BJ (cell line): ENCODE results near the gene IGSF8. TPM values are rescaled to one million over a fixed set of nuclear protein-coding genes. Genes with fewer than 3 reads are reported as not detected.

Experiments used
- CTCF ChIA-PET: fragments of 350-600 bp; formaldehyde crosslinking; extraction: SDS; loops from one replicate; lab custom pipeline; 2021; ENCODE audit warnings: antibody characterized with exemption, inconsistent platforms; lab: Yijun Ruan, JAX
- POLR2A ChIA-PET: fragments of 300-600 bp; sonication (Branson Sonifier 250); formaldehyde crosslinking; extraction: SDS; loops from one replicate; lab custom pipeline; 2021; ENCODE audit warnings: antibody characterized with exemption; lab: Charles Lee
- DNase-seq: peaks from one replicate; pipeline ENCODE4 v3.0.0-alpha.2; 2011; ENCODE audit warnings: low read depth
- H3K27me3 ChIP-seq: 2 replicates; pipeline ENCODE4 v1.6.0; 2011; ENCODE audit warnings: low read length; ENCODE audit not compliant: control insufficient read depth, insufficient read depth
- H3K36me3 ChIP-seq: 2 replicates; pipeline ENCODE4 v1.5.1; 2011; ENCODE audit warnings: low read length; ENCODE audit not compliant: control insufficient read depth, insufficient read depth
- H3K4me3 ChIP-seq: 2 replicates; pipeline ENCODE4 v1.5.1; 2011; ENCODE audit warnings: low read depth, mild to moderate bottlenecking, control low read depth, low read length
- CTCF ChIP-seq: IDR thresholded peaks from 2 replicates; pipeline ENCODE4 v1.5.1; 2011; ENCODE audit warnings: low read depth, mild to moderate bottlenecking, control low read depth, inconsistent platforms, low read length, moderate library complexity; ENCODE audit not compliant: insufficient read depth
- polyA plus RNA-seq: library from polyadenylated mRNA; depleted of rRNA; stranded (reverse); fragments of >200 nt; gene quantifications from 2 replicates; pipeline ENCODE4 v1.2.3, GENCODE V29; 2011

Gene IGSF8
- polyA plus RNA-seq, 1 experiment: 29.7 TPM

- POLR2A ChIA-PET: no interaction called here
- peaks cover 33% of the 10 kb centered on the region for H3K27me3 ChIP-seq
- H3K4me3 ChIP-seq: peak overlapping the region; percentile 42
- H3K36me3 ChIP-seq: no peaks in the 10 kb centered on the region
- CTCF ChIA-PET: interaction anchor here (0.7 to 6.4 kb wide), 7 partner anchors 9 to 182 kb away, joined by 3 to 62 read pairs (median 5); partner anchors contain the start of gene KCNJ9
- 0 out of 2 replicates have a peak, but pooled peaks have one; percentile 4 for TF ChIP-seq CTCF
- no peak for DNase-seq
These were observed 27.9 kb downstream of the IGSF8 start for GRCh38 chr1:160070243-160071163.

GRCh38 chr1:160069460-160070231 is 28.8 kb downstream of the IGSF8 start, which contains the start of gene KCNJ10:
Gene KCNJ10 (minus strand): TSS chr1:160070160. CDS start chr1:160042532, 27,628 bp downstream.
- no peak for DNase-seq
- POLR2A ChIA-PET: no interaction called here
- Histone ChIP-seq H3K36me3 (no peaks in the 10 kb centered on the region), H3K4me3 (peak within 1 kb of the TSS; percentile 42), H3K27me3 (peaks cover 35% of the 10 kb centered on the region)
- TF ChIP-seq CTCF: no peak
- CTCF ChIA-PET: interaction anchor here (0.7 to 6.4 kb wide), 6 partner anchors 10 to 182 kb away, joined by 3 to 62 read pairs (median 8); partner anchors contain the start of gene KCNJ9

GRCh38 chr1:160068225-160068624 is 30.2 kb downstream of the IGSF8 start:
- no peak for TF ChIP-seq CTCF
- CTCF ChIA-PET: interaction anchor here (1.2 to 6.4 kb wide), 4 partner anchors 8 to 22 kb away, joined by 3 to 62 read pairs (median 8); partner anchors contain the start of gene KCNJ9
- DNase-seq: no peak
- Histone ChIP-seq H3K4me3 (no peak overlapping the region), H3K36me3 (no peaks in the 10 kb centered on the region), H3K27me3 (peaks cover 42% of the 10 kb centered on the region)
- POLR2A ChIA-PET: no interaction called here

- TF ChIP-seq CTCF: no peak
- CTCF ChIA-PET: interaction anchor here (0.6 to 6.4 kb wide), 8 partner anchors 7 to 185 kb away, joined by 3 to 62 read pairs (median 5); partner anchors contain the start of gene KCNJ9
- peaks cover 45% of the 10 kb centered on the region for H3K27me3 ChIP-seq
- DNase-seq: no peak
- POLR2A ChIA-PET: no interaction called here
- no peak overlapping the region for H3K4me3 ChIP-seq
- no peaks in the 10 kb centered on the region for H3K36me3 ChIP-seq
These were observed 31.3 kb downstream of the IGSF8 start for GRCh38 chr1:160066829-160067745.
